ENCODE data around the gene S100A16.
A peak's percentile ranks its signal among the peaks of the same experiment; 100 is the strongest.
"Not testable (repeated sequence)": the region's sequence is repeated elsewhere in the genome, so short reads cannot be mapped to it uniquely, and the experiment has no call there.

S100A16 gene, protein sequence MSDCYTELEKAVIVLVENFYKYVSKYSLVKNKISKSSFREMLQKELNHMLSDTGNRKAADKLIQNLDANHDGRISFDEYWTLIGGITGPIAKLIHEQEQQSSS

DNA sequence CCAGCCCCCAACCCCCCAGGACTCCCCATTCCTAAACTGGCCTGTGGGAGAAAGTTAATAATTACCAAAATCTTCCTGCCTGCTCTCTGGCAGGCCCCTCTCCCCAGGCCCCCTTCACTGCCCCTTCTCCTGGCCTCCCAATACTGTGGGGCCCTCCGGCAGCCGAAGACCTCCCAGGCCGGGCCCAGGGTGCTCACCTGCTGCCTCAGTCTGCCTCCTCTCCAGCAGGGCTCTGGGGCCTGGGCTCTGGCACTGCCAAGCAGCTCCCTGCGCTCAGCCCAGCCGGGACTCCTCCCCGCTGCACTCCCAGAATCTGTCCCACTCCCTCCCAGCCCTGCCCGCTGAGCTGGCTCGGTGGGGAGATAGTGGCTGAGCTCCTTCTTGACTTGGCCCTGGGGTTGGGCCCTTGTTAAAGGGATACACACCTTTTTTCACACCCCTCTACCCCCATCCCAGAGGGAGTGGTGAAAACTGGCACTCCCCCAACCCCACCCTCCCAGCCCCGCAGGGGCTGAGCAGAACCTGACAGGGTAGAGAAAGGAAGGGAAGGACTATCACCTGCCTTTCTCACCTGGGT, at the start of gene S100A16:
Gene S100A16 (minus strand): TSS at position 383 of the 577 bp plus-strand sequence. CDS start 4,986 bp downstream, outside the sequence.
- peak; percentile 18 to 75 for DNase-seq

DNA sequence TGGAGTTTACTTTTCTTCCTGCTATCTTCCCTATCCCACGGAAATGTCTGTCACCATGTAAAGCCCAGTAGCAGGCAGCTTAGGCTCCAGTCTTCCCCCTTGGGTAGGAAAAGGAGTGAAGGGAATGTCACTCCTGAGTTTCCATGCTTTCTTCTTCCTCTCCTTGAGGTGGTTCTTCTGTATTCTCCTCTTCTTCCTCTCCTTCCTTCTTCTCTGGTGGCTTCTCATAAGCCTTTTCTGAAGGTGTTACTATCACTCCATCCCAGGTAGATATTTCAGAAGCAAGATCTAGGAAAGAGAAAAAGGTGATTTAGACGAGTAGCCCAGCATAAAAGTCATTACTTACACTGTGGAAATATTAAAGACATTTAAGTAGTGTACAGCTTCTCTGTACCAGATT, 49.3 kb upstream of the S100A16 start:
- no peak for DNase-seq

DNA sequence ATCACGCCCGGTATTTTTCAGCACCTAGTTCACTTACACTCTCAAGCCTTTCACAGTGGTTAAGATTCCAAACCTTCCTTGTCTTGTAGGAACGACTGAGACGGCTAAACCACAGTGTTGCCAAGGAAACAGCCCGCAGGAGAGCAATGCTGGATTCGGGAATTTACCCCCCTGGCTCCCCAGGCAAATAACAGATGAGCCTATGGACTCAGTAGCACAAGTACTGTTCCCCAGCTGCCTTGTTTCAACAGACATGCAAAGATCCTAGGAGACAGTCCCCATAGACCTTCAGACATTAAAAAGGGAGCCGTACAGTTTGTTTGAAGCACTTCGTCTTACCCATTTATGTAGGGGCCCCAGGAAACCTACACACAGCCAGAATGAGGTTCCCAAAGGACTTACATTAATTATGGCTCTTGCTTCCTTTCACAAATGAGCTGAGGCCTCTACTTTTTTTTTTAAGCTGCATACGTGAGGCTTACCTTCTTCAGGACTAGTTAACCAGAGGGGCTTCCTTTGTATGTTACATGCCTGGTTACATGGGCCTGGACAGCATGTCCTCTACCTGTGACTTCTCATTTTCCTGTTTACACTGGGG, 48.3 kb upstream of the S100A16 start:
- DNase-seq: no peak

DNA sequence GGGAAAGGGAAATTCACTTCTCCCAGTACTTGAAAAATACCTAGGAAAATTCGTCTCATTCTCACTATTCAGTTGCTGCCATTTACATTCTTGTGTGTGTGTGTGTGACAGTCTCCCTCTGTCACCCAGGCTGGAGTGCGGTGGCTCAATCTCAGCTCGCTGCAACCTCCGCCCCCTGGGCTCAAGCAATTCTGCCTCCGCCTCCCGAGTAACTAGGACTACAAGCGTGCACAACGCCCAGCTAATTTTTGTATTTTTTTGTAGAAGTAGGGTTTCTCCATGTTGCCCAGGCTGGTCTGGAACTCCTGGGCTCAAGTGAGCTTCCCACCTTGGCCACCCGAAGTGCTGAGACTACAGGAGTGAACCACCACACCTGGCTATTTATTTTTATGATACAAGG, 46.7 kb upstream of the S100A16 start:
- DNase-seq: no peak

DNA sequence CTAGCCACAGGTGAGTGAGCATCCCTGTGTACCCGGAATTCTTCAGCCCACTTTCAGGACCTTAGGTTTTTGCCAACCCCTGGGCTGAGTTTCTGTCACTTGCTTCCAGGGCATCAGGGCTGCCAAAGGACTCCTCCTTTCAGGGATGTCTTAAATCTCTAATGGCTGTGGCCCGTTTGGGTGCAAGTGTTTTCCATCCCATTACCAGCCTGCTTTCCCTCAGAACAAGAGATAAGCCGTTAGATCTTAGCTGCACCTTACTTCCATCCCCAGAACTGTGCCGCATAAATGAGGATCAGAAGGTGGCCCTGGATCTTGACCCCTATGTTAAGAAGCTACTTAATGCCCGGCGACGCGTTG, 46.2 kb upstream of the S100A16 start:
- DNase-seq: no peak

DNA sequence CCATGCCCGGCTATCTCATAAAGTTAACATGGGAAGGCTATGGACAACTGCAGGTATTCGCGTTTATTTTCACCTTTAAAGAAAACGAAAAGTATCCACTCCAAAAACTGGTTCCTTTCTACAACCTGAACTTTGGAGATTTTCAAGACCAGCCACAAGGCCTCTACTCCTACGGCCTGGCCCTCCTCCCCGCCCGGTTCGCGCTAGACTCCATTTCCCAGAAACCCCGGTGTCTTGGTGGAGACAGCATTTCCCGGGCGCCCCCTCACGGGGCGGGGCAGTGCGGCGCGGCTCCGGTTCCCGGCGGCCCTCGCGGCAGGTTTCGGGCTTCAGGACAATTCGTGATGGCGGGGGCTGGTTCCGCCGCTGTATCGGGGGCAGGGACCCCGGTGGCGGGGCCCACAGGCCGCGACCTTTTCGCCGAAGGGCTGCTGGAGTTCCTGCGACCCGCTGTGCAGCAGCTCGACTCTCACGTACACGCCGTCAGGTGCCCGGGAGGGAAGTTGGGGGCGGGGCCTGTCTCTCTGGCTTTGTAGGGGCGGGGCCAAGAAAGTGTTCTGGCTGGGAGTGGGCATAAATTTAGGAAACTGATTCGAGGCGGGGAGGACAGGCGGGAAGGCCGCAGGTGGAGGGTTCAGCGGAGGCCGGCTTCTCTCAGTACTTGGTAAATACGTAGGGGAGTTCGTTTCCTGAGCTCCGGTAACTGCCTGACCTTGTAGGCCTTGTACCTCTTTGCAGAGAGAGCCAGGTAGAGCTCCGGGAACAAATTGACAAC, 45.6 kb upstream of the S100A16 start, which contains the start of gene SNAPIN:
Gene SNAPIN (plus strand): TSS at position 304 of the 775 bp plus-strand sequence. CDS start 41 bp downstream, at position 345.
- DNase-seq: peak; percentile 89 to 93

DNA sequence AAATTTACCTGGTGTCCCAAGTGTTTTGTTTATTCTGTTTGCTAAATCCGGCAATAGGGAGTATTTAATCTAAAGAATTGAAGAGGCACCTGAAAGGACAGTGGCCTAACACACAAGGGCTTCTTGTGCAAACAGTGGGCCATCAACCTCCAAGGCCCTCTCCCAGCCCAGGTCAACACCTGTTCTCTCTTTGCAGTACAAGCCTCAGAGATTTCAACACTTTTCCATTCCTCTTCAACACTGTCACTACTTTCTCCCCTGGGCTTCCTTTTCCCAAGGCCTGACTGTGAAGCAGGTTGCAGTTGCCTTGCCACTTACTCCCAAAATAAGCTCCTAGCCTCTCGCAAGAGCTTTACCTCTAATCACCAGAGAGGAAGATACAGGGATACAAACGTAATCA, 42.4 kb upstream of the S100A16 start:
- DNase-seq: no peak

DNA sequence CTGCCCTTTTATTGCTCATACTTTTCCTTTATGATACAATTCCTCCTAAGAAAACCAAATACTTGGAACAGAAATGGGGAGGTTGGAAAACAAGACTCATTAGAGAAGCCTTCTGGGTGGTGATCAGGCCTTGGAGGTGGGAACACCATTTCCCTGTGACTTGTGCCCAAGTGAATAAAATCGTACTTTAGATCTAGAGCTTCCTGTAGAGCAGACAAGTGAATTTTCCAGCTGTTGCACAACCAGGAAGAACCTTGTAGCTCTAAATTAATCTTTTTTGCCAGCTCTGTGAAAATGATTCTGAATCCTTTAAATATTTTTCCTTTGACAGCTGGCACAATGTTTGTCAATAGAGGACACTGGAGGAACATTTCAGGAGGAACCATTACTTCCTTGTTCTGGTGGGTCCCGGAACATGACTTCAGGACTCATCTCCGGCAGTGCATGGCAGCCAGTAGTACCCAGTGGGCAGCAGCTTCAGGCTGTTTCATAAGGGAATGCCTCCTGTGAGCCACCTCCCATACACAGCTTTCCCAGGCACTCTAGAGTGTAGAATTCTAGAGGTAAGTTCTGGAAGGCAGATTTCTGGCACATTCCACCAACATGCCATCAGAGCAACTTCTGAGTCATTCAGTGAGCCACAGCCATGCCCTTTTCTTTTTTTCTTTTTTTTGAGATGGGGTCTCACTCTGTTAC, 40.0 kb upstream of the S100A16 start:
- no peak for DNase-seq

DNA sequence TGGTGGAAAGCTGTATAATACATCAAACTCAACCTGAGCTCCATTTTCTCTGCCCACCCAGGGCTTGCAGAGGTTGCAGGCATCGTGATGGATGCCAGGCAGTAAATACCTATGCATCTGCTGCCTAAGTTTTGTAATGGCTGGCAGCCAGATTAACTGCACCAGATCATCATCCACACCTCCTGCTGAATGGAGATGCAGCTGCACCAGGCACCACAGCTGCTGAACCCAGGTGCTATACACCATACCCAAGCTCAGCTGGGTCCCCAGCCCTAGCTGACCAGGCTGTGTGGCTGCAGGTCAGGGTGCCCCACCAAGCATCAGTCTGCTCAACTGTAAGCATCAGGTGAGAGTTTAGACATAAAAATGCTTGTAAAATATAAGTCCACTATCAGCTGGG, 38.8 kb upstream of the S100A16 start:
- DNase-seq: no peak

DNA sequence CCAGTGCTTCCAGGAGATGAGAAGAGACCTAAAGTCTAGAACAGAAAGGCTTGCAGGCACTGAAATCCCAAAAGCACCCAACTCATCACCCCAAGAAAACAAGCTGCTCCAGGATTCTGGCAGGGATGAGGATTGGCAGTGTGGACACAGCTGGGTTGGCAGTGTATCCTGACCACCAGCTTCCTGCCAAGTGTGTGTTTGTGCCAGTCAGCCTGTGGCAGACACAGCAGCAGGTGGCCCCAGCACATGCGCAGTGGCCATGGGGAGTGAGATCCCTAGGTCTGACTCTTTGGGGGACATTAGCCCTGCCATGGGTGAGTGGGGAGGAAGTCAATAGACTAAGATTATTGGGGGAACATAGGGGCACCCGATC, 36.9 kb upstream of the S100A16 start:
- DNase-seq: peak; percentile 79 to 89

DNA sequence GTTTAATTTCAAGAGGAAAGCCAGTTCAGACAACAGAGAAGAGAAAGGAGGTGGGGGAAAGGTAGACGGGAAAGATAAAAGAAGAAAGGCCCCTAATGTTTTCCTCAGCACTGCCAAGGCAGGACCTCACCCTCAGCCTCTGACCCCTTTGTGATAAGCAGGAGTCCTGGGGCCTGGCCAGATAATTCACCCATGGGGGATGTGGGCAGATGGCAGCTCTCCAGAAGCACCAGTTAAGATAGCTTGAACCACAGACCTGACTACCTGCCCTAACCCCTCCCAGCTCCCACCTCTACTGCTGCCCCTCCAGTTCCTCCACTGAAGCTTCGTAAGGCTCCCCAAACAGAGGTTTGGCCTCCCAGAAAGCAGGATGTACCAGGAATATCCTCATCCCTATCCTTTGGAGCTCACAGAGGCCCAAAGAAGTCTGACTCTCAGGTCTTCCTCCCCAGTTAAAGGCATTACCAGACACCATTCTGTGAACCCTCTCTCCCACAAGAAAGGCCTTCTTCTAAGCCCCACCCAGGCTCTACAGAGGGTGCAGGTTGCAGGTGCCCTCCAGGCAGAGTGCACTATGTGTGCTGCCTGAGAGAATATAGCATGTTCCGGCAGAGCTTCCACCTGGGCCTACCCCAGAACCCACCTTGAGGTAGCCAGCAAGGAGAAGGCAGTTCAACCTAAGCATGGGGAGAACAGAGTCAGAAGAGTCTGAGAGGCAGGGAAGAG, 36.4 kb upstream of the S100A16 start:
- no peak for DNase-seq

DNA sequence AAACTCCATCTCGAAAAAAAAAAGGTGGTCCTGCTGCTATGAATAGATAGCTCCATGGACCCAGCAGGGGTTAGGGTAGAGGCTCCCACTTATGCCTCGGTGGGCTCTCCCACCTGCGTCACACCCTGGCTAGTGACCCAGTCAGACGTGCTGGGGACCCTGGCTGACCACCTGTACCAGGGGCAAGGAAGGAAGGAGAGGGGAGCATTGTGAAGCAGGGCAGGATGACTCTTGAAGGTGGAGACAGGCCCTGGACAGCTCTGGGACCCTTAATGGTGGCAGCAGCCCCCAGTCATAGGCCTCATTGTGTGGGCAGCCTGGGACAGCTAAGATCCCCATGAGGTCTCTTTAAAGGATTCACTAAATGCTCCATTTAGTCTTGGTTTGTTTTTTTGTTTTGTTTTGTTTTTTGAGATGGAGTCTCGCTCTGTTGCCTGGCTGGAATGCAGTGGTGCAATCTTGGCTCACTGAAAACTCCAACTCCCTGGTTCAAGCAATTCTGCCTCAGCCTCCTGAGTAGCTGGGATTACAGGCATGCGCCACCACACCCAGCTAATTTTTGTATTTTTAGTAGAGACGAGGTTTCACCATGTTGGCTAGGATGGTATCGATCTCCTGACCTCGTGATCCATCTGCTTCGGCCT, 35.2 kb upstream of the S100A16 start:
- no peak for DNase-seq

DNA sequence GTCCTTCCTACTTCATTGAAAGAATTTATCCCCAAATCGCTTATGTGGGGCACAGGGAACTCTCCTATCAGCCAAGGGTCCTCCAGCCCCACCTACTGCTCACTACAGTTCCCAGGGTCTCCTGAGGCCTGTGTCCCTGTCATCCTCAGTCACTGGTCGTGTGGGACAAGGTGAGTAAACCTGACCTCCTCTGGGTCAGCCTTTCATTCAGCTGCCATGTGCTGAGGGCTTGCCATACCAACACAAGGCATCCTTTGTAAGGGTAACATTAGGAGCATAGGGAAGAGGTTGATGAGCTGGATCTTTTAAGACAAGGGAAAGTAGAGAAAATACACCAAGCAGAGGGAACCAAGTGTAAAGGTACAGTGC, 34.4 kb upstream of the S100A16 start:
- no peak for DNase-seq

DNA sequence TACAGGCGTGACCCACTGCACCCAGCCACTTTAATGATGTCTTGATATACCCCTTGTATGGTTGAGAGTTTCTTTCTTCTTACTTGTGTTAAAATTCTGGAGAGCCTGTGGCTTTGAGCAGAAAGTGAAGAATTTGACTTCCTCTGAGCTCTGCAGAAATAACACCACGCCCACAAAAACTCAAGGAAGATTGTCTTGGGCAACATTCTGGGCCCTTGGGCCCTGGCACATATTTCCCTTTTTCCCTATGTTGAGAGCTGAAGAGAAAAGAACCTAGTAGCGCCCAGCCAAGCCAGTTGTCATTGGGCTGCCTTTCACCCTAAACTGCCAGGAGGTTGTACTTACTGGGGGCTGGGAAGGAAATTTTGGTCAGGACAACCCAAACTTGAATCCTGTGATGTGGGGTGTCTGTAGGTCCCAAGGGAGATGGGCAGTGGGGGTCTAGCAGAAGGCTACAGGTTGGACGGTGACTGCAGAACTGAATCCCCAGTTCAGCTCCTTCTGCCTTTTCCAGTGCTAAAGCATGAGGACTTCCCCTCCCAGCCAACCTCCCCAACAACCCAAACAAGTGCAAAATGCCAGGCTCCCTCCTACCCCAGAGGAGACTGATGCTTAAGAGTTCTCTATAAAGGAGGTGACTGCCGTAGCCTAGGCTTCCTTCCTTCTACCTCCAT, 33.9 kb upstream of the S100A16 start:
- DNase-seq: no peak

DNA sequence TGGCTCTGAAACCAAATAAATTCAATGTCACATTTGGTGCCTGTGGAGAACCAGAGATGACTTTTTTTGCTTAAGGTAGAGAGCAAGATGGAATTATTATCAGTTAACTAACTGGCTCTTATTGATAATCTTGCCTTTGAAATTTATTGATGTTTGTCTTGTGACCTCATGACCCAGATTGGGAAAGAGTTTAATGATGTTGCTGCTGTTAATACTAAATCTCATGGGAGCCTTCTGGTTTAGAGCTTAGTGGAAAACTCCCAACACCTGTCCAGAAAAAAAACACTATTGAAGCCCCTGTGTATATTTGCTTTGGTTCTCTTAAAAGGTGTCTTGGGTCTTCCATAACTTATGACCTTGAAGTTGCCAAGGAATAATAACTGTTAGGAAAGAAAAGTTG, 30.9 kb upstream of the S100A16 start:
- no peak for DNase-seq

DNA sequence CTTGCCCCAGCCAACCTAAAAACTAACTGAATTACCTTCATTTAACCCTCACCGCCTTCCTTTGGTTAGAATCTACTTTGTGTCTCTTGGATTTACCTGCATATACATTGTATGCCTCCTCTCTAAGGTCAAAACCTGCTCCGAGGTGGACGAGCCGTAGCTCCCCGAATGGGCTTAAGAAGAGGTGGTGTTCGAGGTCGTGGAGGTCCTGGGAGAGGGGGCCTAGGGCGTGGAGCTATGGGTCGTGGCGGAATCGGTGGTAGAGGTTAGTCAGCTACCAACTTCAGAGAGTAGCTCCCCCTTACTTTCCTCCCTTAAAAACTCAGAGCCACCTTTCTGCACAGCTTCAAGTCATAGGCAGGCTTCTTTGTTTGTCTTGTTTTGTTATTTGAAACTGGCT, 30.2 kb upstream of the S100A16 start:
- DNase-seq: no peak

DNA sequence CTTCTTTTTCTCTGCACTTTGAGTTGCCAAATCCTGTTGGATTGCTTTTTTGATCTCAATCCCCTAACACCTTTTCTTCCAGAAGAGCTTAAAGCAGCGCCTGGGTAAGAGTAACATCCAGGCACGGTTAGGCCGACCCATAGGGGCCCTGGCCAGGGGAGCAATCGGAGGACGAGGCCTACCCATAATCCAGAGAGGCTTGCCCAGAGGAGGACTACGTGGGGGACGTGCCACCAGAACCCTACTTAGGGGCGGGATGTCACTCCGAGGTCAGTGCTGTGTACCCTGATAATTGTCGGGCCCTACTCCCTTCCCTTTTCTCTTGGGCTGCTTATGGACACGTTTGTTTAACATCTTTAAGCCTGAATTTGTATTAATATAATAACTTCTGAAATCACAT, 29.2 kb upstream of the S100A16 start:
- DNase-seq: no peak

DNA sequence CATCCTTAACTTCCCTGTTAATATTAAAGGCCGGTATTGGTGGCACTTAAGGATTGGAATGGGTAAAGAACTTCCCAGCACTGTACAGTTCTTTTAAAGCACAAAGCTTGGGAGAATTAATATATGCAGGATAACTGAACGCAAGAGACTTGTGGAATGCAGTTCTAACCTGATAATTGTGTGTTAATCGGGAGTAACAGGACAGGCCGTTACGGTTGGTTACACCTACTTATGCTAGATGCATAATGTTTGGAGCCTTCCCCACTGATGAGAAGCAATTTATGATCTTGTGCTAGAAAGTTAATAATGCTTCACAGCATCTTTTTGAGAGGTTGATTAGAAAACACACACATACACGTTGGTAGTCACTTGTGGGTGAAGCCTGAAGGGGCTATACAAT, 27.9 kb upstream of the S100A16 start:
- DNase-seq: no peak

DNA sequence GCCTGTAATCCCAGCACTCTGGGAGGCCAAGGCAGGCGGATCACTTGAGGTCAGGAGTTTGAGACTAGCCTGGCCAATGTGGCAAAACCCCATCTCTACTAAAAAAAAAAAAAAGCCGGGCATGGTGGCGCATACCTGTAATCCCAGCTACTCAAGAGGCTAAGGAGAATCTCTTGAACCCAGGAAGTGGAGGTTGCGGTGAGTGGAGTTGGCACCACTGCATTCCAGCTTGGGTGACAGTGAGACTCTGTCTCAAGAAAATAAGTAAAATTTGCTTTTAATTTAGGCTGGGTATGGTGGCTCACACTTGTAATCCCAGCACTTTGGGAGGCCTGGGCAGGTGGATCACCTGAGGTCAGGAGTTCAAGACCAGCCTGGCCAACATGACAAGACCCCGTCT, 27.3 kb upstream of the S100A16 start:
- not testable (repeated sequence) for DNase-seq

DNA sequence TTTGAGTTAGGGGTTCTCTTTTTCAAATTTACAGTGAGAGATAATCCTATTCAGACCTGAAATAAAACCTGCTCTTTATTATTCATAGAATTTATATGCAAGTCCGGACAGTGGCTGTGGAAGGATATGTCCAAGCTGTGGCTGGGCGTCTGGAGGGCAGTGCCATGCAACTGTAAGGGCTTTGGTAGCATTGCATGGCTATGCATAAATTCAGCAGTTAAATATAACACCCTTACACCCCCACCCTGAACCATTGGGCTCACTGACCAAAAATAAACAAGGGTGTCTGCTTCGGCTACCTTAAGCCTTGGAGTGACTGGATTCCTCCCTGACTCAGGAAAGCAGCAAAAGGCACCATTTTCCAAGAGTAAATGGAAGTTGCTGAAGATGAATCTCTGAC, 26.3 kb upstream of the S100A16 start:
- DNase-seq: no peak

DNA sequence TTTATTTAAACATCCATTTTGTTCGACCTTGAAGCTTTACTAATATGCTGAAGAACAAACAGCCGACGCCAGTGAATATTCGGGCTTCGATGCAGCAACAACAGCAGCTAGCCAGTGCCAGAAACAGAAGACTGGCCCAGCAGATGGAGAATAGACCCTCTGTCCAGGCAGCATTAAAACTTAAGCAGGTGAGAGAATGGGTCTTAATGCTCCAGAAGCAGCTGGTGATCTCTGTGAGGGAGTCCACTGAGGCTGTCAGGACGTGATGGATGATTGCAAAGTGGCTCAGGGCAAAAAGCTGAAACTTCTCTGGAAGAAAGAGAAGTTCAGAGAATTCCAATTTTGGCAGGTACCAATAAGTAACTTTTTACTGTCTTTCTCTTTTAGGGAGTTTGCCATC, 25.3 kb upstream of the S100A16 start:
- no peak for DNase-seq

DNA sequence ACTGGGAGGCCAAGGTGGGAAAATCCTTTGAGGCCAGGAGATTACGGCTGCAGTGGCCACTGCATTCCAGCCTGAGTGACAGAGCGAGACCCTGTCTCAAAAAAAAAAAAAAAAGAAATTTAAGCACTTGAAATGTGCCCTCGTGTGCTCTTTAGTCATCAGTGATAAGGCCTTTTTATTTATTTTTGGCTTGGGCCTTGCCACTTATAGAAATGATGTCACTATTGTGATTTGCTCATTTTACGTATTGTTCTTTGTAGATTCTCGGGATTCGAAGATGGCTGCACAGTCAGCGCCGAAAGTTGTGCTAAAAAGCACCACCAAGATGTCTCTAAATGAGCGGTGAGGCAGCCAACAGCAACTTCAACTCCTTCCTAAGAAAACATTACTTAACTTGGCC, 23.4 kb upstream of the S100A16 start:
- DNase-seq: no peak
